HL-60 (cell line): ENCODE measurements around the gene PKP3.

Experiments
- DNase-seq, 2 experiments: peaks; one replicate each; pipeline ENCODE4 v3.0.0-alpha.2; 2010 to 2020; ENCODE audit warnings: low read depth in 1 of 2, low spot score in 1 of 2
- H3K27ac ChIP-seq: fragments of 250-450 bp; sonication (Bioruptor Pico); replicated peaks from 2 replicates; pipeline ENCODE4 v1.5.1; 2020; ENCODE audit warnings: mild to moderate bottlenecking, moderate library complexity
- H3K27me3 ChIP-seq: fragments of 250-450 bp; sonication (Bioruptor Pico); 2 replicates; pipeline ENCODE4 v1.5.1; 2021; ENCODE audit warnings: mild to moderate bottlenecking, moderate library complexity; ENCODE audit not compliant: insufficient read depth, poor library complexity, severe bottlenecking
- H3K4me3 ChIP-seq: replicated peaks from 2 replicates; pipeline ENCODE4 v1.5.1; 2011; ENCODE audit warnings: mild to moderate bottlenecking, control low read depth, low read length; ENCODE audit not compliant: insufficient read depth
- GABPA ChIP-seq: IDR thresholded peaks from 2 replicates; pipeline ENCODE4 v1.6.1; 2012; ENCODE audit warnings: low read depth
- POLR2AphosphoS5 ChIP-seq: IDR thresholded peaks from 2 replicates; pipeline ENCODE4 v1.6.1; 2012; ENCODE audit warnings: low read depth
- REST ChIP-seq: IDR thresholded peaks from 2 replicates; pipeline ENCODE4 v1.6.1; 2012; ENCODE audit warnings: low read depth; ENCODE audit not compliant: insufficient replicate concordance
- SPI1 ChIP-seq: IDR thresholded peaks from 2 replicates; pipeline ENCODE4 v1.6.1; 2012; ENCODE audit warnings: low read depth, mild to moderate bottlenecking, borderline replicate concordance
- TF ChIP-seq, protein P1 (sequence below): IDR thresholded peaks from one replicate; pipeline ENCODE4 v1.5.1; 2011; ENCODE audit warnings: low read length, control low read depth, inconsistent platforms; ENCODE audit not compliant: insufficient read depth

PKP3 gene

GRCh38 chr11:377174-377865 is 16.7 kb upstream of the PKP3 start:
- peaks cover 4% of the 10 kb centered on the region for H3K27me3 ChIP-seq

GRCh38 chr11:377883-378500 is 16.0 kb upstream of the PKP3 start:
- TF ChIP-seq, protein P1, sequence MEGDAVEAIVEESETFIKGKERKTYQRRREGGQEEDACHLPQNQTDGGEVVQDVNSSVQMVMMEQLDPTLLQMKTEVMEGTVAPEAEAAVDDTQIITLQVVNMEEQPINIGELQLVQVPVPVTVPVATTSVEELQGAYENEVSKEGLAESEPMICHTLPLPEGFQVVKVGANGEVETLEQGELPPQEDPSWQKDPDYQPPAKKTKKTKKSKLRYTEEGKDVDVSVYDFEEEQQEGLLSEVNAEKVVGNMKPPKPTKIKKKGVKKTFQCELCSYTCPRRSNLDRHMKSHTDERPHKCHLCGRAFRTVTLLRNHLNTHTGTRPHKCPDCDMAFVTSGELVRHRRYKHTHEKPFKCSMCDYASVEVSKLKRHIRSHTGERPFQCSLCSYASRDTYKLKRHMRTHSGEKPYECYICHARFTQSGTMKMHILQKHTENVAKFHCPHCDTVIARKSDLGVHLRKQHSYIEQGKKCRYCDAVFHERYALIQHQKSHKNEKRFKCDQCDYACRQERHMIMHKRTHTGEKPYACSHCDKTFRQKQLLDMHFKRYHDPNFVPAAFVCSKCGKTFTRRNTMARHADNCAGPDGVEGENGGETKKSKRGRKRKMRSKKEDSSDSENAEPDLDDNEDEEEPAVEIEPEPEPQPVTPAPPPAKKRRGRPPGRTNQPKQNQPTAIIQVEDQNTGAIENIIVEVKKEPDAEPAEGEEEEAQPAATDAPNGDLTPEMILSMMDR, result no peak
- TF ChIP-seq SPI1, result no peak
- Histone ChIP-seq H3K27me3 (peaks cover 2% of the 10 kb centered on the region), H3K27ac (no peak overlapping the region), H3K4me3 (no peak overlapping the region)
- no peak for DNase-seq

More at GRCh38 chr11:377174-377865, 16.7 kb upstream of the PKP3 start:
- TF ChIP-seq REST, result no peak
- TF ChIP-seq, protein P1, result no peak
- no peak for TF ChIP-seq SPI1
- TF ChIP-seq GABPA, result no peak
- no peak for TF ChIP-seq POLR2AphosphoS5
- no peak for DNase-seq
- H3K27ac ChIP-seq, result no peak overlapping the region
- no peak overlapping the region for H3K4me3 ChIP-seq

DNA sequence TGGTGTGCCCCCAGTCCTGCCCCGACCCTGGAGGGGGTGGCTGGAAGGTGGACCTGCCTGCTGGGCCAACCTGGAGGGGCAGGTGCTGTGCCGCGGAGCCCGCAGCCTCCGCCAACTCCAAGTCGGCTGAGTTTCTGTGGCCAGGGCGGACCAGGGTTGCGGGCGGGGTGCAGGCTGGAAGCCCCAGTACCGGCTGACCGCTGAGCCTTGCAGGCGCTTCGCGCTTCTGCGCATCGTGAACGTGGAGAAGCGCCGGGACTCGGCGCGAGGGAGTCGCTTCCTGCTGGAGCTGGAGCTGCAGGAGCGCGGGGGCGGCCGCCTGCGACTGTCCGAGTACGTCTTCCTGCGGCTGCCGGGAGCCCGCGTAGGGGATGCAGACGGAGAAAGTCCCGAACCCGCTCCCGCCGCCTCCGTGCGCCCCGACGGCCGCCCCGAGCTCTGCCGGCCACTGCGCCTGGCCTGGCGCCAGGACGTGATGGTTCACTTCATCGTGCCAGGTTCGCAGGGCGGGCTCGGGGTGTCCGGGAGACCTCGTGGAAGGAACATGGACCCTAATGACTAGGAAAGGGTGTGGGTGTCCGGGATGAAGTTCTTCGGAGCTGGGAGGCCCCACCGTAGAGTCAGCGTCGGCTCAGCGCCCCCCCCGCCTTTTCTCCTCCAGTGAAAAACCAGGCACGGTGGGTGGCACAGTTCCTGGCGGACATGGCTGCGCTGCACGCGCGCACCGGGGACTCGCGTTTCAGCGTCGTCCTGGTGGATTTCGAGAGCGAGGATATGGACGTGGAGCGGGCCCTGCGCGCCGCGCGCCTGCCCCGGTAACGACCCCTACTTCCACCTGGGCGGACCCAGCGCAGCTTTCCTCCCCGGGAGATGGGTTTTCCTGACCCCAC is 14.6 kb upstream of the PKP3 start:
- TF ChIP-seq, protein P1, result no peak
- TF ChIP-seq REST (no peak), SPI1 (no peak), GABPA (no peak), POLR2AphosphoS5 (no peak)
- DNase-seq, result no peak
- Histone ChIP-seq H3K4me3 (no peak overlapping the region), H3K27ac (no peak overlapping the region), H3K27me3 (peaks cover 2% of the 10 kb centered on the region)
